HFFc6 (cell line): ENCODE data around the gene CARHSP1. TPM values are rescaled to one million over a fixed set of nuclear protein-coding genes. Genes with fewer than 3 reads are reported as not detected.

Source experiments
- DNase-seq: peaks from one replicate; pipeline ENCODE4 v3.0.0-alpha.2; 2018
- H3K27ac Mint-ChIP-seq: 2 replicates; pipeline ENCODE4 v1.8.0; 2020; ENCODE audit warnings: mild to moderate bottlenecking, mixed read lengths
- H3K27me3 Mint-ChIP-seq: 2 replicates; pipeline ENCODE4 v1.8.0; 2021; ENCODE audit warnings: mild to moderate bottlenecking, moderate library complexity, mixed read lengths; ENCODE audit not compliant: insufficient read depth
- H3K36me3 Mint-ChIP-seq: 2 replicates; pipeline ENCODE4 v1.8.0; 2021; ENCODE audit warnings: low read depth, mixed read lengths
- H3K4me1 Mint-ChIP-seq: 2 replicates; pipeline ENCODE4 v1.8.0; 2020; ENCODE audit warnings: low read depth, mixed read lengths
- H3K4me3 Mint-ChIP-seq: 2 replicates; pipeline ENCODE4 v1.8.0; 2020; ENCODE audit warnings: mild to moderate bottlenecking, moderate library complexity, mixed read lengths
- H3K9me3 Mint-ChIP-seq: 2 replicates; pipeline ENCODE4 v1.8.0; 2020; ENCODE audit warnings: mild to moderate bottlenecking, mixed read lengths
- CTCF ChIP-seq: fragments of 200-600 bp; sonication (generic); IDR thresholded peaks from 2 replicates; pipeline ENCODE4 v1.5.0; 2021; ENCODE audit warnings: antibody characterized with exemption, mild to moderate bottlenecking
- total RNA-seq, 6 experiments: library from RNA; stranded (reverse); fragmentation: NEBNext Ultra II Directional; extraction: Animal tissue kit (Norgen Biotek cat#: 25700); gene quantifications; 2 replicates in 1 of 6; 3 replicates in 5 of 6; pipeline ENCODE4 v1.2.3, GENCODE V29; 2021

Gene CARHSP1
- total RNA-seq, 6 experiments from 2014 or later, result 91.4 to 114 (median 97.9) TPM

- no peak for DNase-seq
- Mint-ChIP-seq H3K36me3 (peaks cover 22% of the 10 kb centered on the region), H3K27me3 (peaks cover 13% of the 10 kb centered on the region), H3K9me3 (no peaks in the 10 kb centered on the region), H3K27ac (peak overlapping the region; percentile 28), H3K4me3 (0 out of 2 replicates have a peak overlapping the region, but pooled peaks have one; percentile 4), H3K4me1 (peaks cover 45% of the 10 kb centered on the region)
- TF ChIP-seq CTCF, result no peak
Observed at GRCh38 chr16:8887431-8887765, 18.6 kb upstream of the CARHSP1 start.

GRCh38 chr16:8886593-8887430 lies 18.0 kb upstream of the CARHSP1 start:
- DNase-seq, result no peak
- peaks cover 17% of the 10 kb centered on the region for H3K36me3 Mint-ChIP-seq
- peaks cover 45% of the 10 kb centered on the region for H3K4me1 Mint-ChIP-seq
- peak overlapping the region; percentile 84 for H3K27ac Mint-ChIP-seq
- H3K27me3 Mint-ChIP-seq, result peaks cover 13% of the 10 kb centered on the region
- H3K4me3 Mint-ChIP-seq, result peak overlapping the region; percentile 34; the same call in 1 of the 2 replicates
- H3K9me3 Mint-ChIP-seq, result no peaks in the 10 kb centered on the region
- TF ChIP-seq CTCF, result no peak

GRCh38 chr16:8885674-8886592 lies 17.1 kb upstream of the CARHSP1 start:
- Mint-ChIP-seq H3K4me1 (peaks cover 45% of the 10 kb centered on the region), H3K27me3 (peaks cover 13% of the 10 kb centered on the region), H3K9me3 (no peaks in the 10 kb centered on the region), H3K36me3 (peaks cover 11% of the 10 kb centered on the region), H3K27ac (peak overlapping the region; percentile 84), H3K4me3 (peak overlapping the region; percentile 55)
- peak; percentile 59 for TF ChIP-seq CTCF
- DNase-seq, result peak; percentile 56

GRCh38 chr16:8882725-8883377 lies 14.0 kb upstream of the CARHSP1 start:
- DNase-seq, result no peak
- H3K36me3 Mint-ChIP-seq, result peaks cover 6% of the 10 kb centered on the region

More at GRCh38 chr16:8882725-8883377, 14.0 kb upstream of the CARHSP1 start:
- Mint-ChIP-seq H3K4me3 (no peak overlapping the region), H3K27me3 (peaks cover 7% of the 10 kb centered on the region), H3K9me3 (no peaks in the 10 kb centered on the region), H3K4me1 (peaks cover 58% of the 10 kb centered on the region), H3K27ac (no peak overlapping the region; the same call in 1 of the 2 replicates)
- TF ChIP-seq CTCF, result no peak
